H1 (cell line): ENCODE measurements around the gene C3orf38.

Experiments
- RFX5 ChIP-seq: IDR thresholded peaks from 2 replicates; pipeline ENCODE4 v1.6.1; 2011; ENCODE audit warnings: low read depth, low read length, improper control_type of control experiment, borderline replicate concordance
- SP1 ChIP-seq: IDR thresholded peaks from 2 replicates; pipeline ENCODE4 v1.6.1; 2011; ENCODE audit warnings: low read depth, low read length
- TF ChIP-seq, protein P1 (sequence below), 3 experiments: IDR thresholded peaks; 1 replicate in 2 of 3; 2 replicates in 1 of 3; pipeline versions ENCODE4 v1.5.1 to v1.6.1; 2011; ENCODE audit warnings: low read length in 3 of 3, mild to moderate bottlenecking in 3 of 3, inconsistent platforms in 2 of 3, low read depth in 1 of 3, moderate library complexity in 1 of 3; ENCODE audit not compliant: insufficient read depth in 1 of 3; ENCODE audit errors: control extremely low read depth in 1 of 3

DNA sequence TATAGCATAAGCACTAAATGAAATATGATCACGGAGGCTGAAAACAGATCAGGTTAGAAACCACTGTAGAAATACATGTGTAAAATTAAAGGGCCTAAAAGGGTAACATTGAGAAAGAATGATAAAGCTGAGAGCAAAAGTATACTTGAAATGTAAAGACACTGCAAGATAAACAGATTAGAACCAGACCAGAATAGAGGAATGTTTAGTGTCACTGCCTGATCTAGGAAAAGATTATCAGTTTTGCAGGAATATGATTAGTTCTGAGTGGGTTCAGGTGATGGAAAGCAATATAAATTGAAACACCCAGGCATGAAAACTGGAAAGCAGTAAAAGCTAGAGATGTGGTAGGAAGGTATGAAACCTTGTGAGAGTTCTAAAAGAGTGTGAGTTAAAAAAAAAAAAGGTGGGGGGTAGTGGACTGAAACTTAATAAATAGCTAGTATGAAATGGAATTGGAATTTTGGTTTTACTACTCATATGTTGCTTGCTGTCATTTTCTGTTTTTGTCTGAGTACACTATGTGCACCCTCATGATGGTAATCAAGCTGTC lies 16.0 kb upstream of the C3orf38 start:
- TF ChIP-seq SP1 (no peak), RFX5 (no peak)
- TF ChIP-seq, protein P1, sequence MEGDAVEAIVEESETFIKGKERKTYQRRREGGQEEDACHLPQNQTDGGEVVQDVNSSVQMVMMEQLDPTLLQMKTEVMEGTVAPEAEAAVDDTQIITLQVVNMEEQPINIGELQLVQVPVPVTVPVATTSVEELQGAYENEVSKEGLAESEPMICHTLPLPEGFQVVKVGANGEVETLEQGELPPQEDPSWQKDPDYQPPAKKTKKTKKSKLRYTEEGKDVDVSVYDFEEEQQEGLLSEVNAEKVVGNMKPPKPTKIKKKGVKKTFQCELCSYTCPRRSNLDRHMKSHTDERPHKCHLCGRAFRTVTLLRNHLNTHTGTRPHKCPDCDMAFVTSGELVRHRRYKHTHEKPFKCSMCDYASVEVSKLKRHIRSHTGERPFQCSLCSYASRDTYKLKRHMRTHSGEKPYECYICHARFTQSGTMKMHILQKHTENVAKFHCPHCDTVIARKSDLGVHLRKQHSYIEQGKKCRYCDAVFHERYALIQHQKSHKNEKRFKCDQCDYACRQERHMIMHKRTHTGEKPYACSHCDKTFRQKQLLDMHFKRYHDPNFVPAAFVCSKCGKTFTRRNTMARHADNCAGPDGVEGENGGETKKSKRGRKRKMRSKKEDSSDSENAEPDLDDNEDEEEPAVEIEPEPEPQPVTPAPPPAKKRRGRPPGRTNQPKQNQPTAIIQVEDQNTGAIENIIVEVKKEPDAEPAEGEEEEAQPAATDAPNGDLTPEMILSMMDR (IDR thresholded peaks at IDR 0.05; ENCODE audit: control extremely low read depth in 1 of 3, insufficient read depth in 1 of 3, low read depth in 1 of 3, low read length in 3 of 3) = no peak
